Measurements from ENCODE around the gene WIZ. TPM values are rescaled to one million over a fixed set of nuclear protein-coding genes. Genes with fewer than 3 reads are reported as not detected.
A peak's percentile ranks its signal among the peaks of the same experiment; 100 is the strongest.
"Not testable (repeated sequence)": the region's sequence is repeated elsewhere in the genome, so short reads cannot be mapped to it uniquely, and the experiment has no call there.

The WIZ gene
- total RNA-seq, 1 donor from 2014 or later: 34.1 TPM

- no peaks in the 10 kb centered on the region for H3K9me3 Mint-ChIP-seq
- H3K4me1 Mint-ChIP-seq: peaks cover 3% of the 10 kb centered on the region
- H3K4me3 Mint-ChIP-seq: no peak overlapping the region
- no peak for TF ChIP-seq CTCF (IDR thresholded peaks at IDR 0.05)
- ATAC-seq (ENCODE audit: low read depth) (no peak), DNase-seq (no peak)
- H3K36me3 Mint-ChIP-seq (ENCODE audit: low read depth): no peaks in the 10 kb centered on the region
- no peaks in the 10 kb centered on the region for H3K27me3 Mint-ChIP-seq
- POLR2A ChIA-PET: no interaction called here
- CTCF ChIA-PET: no interaction called here
- H3K27ac Mint-ChIP-seq: no peak overlapping the region
- intact Hi-C loops (cut with micrococcal nuclease): no loop called here
Observed at GRCh38 chr19:15475611-15476010, 25.9 kb upstream of the WIZ start.

- H3K27me3 Mint-ChIP-seq: peaks cover under 1% of the 10 kb centered on the region
- no peak for DNase-seq
- CTCF ChIA-PET: no interaction called here
- H3K4me1 Mint-ChIP-seq: peaks cover 3% of the 10 kb centered on the region
- no peak overlapping the region for H3K4me3 Mint-ChIP-seq
- POLR2A ChIA-PET: no interaction called here
- H3K36me3 Mint-ChIP-seq (ENCODE audit: low read depth): no peaks in the 10 kb centered on the region
- H3K27ac Mint-ChIP-seq: no peak overlapping the region
- intact Hi-C loops (cut with micrococcal nuclease): no loop called here
- H3K9me3 Mint-ChIP-seq: no peaks in the 10 kb centered on the region
- no peak for TF ChIP-seq CTCF (IDR thresholded peaks at IDR 0.05)
- no peak for ATAC-seq (ENCODE audit: low read depth)
Observed at GRCh38 chr19:15475169-15475568, 25.4 kb upstream of the WIZ start.

GRCh38 chr19:15473821-15474220 lies 24.1 kb upstream of the WIZ start:
- H3K27ac Mint-ChIP-seq; intact Hi-C loops (cut with micrococcal nuclease); H3K36me3 Mint-ChIP-seq (ENCODE audit: low read depth); H3K4me3 Mint-ChIP-seq; ATAC-seq (ENCODE audit: low read depth); H3K9me3 Mint-ChIP-seq; CTCF ChIA-PET; DNase-seq; POLR2A ChIA-PET: not testable (repeated sequence)
- H3K4me1 Mint-ChIP-seq: peaks cover 15% of the 10 kb centered on the region
- H3K27me3 Mint-ChIP-seq: peaks cover 11% of the 10 kb centered on the region

GRCh38 chr19:15471639-15472101 lies 21.9 kb upstream of the WIZ start:
- POLR2A ChIA-PET: no interaction called here
- H3K9me3 Mint-ChIP-seq: no peaks in the 10 kb centered on the region
- peaks cover 26% of the 10 kb centered on the region for H3K4me1 Mint-ChIP-seq
- H3K36me3 Mint-ChIP-seq (ENCODE audit: low read depth): no peaks in the 10 kb centered on the region
- ATAC-seq (ENCODE audit: low read depth): no peak
- CTCF ChIA-PET: no interaction called here
- peaks cover 15% of the 10 kb centered on the region for H3K27me3 Mint-ChIP-seq
- intact Hi-C loops (cut with micrococcal nuclease): no loop called here
- no peak overlapping the region for H3K4me3 Mint-ChIP-seq
- no peak for TF ChIP-seq CTCF (IDR thresholded peaks at IDR 0.05)
- no peak overlapping the region for H3K27ac Mint-ChIP-seq
- DNase-seq: no peak

GRCh38 chr19:15469513-15470297 lies 19.9 kb upstream of the WIZ start:
- intact Hi-C loops (cut with micrococcal nuclease): loop anchor here (10.0 kb wide), 1 partner anchor 85 kb away; no protein-coding TSS in a partner anchor
- Mint-ChIP-seq H3K36me3 (ENCODE audit: low read depth) (no peaks in the 10 kb centered on the region), H3K27me3 (peaks cover 15% of the 10 kb centered on the region), H3K4me3 (peak overlapping the region; percentile 79), H3K27ac (no peak overlapping the region), H3K9me3 (no peaks in the 10 kb centered on the region), H3K4me1 (peaks cover 33% of the 10 kb centered on the region)
- no peak for TF ChIP-seq CTCF (IDR thresholded peaks at IDR 0.05)
- ATAC-seq (ENCODE audit: low read depth) (peak; percentile 51), DNase-seq (no peak)
- ChIA-PET CTCF (no interaction called here), POLR2A (interaction anchor here (0.5 kb wide), 1 partner anchor 635 kb away, joined by 3 read pairs; no protein-coding TSS in a partner anchor)
